HL-60 (cell line): Measurements from ENCODE around the gene STN1.

ENCODE experiments used
- POLR2AphosphoS5 ChIP-seq: IDR thresholded peaks from 2 replicates; pipeline ENCODE4 v1.6.1; 2012; ENCODE audit warnings: low read depth
- TF ChIP-seq, protein P1 (sequence below): IDR thresholded peaks from one replicate; pipeline ENCODE4 v1.5.1; 2011; ENCODE audit warnings: low read length, control low read depth, inconsistent platforms; ENCODE audit not compliant: insufficient read depth

DNA sequence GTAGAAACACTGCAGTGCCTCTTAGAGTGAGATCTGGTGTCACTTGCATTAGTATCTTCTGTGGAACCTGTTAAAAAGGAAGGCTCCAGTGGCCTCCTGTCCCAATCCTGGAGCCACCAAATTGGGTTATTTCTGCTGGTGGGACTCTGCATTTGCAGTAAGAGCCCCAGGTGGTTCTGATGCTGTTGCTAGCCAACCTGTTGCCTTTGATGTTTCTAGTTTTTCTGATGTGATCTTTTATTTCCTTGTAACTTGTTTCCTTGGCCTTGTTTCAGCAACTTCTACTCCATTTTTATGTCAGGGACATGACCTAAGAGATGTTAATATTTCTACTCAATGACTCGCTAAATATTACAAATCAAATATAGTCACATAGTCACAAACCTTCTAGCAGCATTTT, 12.5 kb upstream of the STN1 start:
- TF ChIP-seq, protein P1, sequence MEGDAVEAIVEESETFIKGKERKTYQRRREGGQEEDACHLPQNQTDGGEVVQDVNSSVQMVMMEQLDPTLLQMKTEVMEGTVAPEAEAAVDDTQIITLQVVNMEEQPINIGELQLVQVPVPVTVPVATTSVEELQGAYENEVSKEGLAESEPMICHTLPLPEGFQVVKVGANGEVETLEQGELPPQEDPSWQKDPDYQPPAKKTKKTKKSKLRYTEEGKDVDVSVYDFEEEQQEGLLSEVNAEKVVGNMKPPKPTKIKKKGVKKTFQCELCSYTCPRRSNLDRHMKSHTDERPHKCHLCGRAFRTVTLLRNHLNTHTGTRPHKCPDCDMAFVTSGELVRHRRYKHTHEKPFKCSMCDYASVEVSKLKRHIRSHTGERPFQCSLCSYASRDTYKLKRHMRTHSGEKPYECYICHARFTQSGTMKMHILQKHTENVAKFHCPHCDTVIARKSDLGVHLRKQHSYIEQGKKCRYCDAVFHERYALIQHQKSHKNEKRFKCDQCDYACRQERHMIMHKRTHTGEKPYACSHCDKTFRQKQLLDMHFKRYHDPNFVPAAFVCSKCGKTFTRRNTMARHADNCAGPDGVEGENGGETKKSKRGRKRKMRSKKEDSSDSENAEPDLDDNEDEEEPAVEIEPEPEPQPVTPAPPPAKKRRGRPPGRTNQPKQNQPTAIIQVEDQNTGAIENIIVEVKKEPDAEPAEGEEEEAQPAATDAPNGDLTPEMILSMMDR: no peak
- TF ChIP-seq POLR2AphosphoS5: no peak
